Measurements from ENCODE around the gene PEAK1. TPM values are rescaled to one million over a fixed set of nuclear protein-coding genes. Genes with fewer than 3 reads are reported as not detected.

PEAK1 gene
- total and polyA plus RNA-seq, 2 experiments from 2014 or later, result 7.8 to 34.1 TPM

GRCh38 chr15:77255385-77255784 is 164.5 kb downstream of the PEAK1 start:
- Histone ChIP-seq H3K36me3 (ENCODE audit: insufficient read depth) (no peaks in the 10 kb centered on the region; the same call in 1 of the 2 replicates), H3K9me2 (ENCODE audit: insufficient read depth) (no peaks in the 10 kb centered on the region), H3K27me3 (ENCODE audit: insufficient read depth) (no peaks in the 10 kb centered on the region), H3K4me2 (no peak overlapping the region), H2AFZ (no peak overlapping the region), H3K4me1 (ENCODE audit: insufficient read depth) (no peaks in the 10 kb centered on the region), H3K27ac (ENCODE audit: low read depth) (no peak overlapping the region), H4K20me1 (replicated peaks; ENCODE audit: insufficient read depth) (no peaks in the 10 kb centered on the region), H3F3A (replicated peaks; ENCODE audit: low read depth) (no peaks in the 10 kb centered on the region), H3K79me2 (replicated peaks; ENCODE audit: insufficient read depth) (no peaks in the 10 kb centered on the region; the same call in 1 of the 2 replicates), H3K4me3 (no peak overlapping the region)
- no peak overlapping the region for H3K4me3 Mint-ChIP-seq
- TF ChIP-seq POLR2AphosphoS5 (IDR thresholded peaks at IDR 0.05; ENCODE audit: low read depth), result no peak
- no peak for TF ChIP-seq NANOG (IDR thresholded peaks at IDR 0.05; ENCODE audit: borderline replicate concordance)
- no peak for TF ChIP-seq CTCF (conservative IDR thresholded peaks at IDR 0.05; ENCODE audit: low read depth in 2 of 2)
- no peak for TF ChIP-seq ZNF114 (CRISPR knock-in tag; IDR thresholded peaks at IDR 0.05)
- no peak for TF ChIP-seq STAT1 (IDR thresholded peaks at IDR 0.05; ENCODE audit: unreplicated experiment)
- no peak for TF ChIP-seq EZH2 (IDR thresholded peaks at IDR 0.05; ENCODE audit: low read depth, unreplicated experiment)
- no peak for TF ChIP-seq ETS1 (IDR thresholded peaks at IDR 0.05)
- TF ChIP-seq EZH2phosphoT487 (IDR thresholded peaks at IDR 0.05; ENCODE audit: unreplicated experiment), result no peak
- TF ChIP-seq REST (IDR thresholded peaks at IDR 0.05; ENCODE audit: unreplicated experiment), result no peak
- no peak for TF ChIP-seq ZNF462 (CRISPR knock-in tag; IDR thresholded peaks at IDR 0.05)
- no peak for TF ChIP-seq CREB1 (CRISPR knock-in tag; IDR thresholded peaks at IDR 0.05; ENCODE audit: low read depth)
- no peak for TF ChIP-seq ZNF331 (CRISPR knock-in tag; IDR thresholded peaks at IDR 0.05; ENCODE audit: low read depth)
- TF ChIP-seq JUNB (IDR thresholded peaks at IDR 0.05; ENCODE audit: unreplicated experiment), result no peak
- peaks cover 5% of the 10 kb centered on the region; the same call in 2 of the 3 replicates for H3K4me1 Mint-ChIP-seq
- no peak overlapping the region for H3K27ac Mint-ChIP-seq
- ATAC-seq, result no peak
- no peak for DNase-seq (ENCODE audit: low spot score)
- H3K27me3 Mint-ChIP-seq (ENCODE audit: insufficient read depth, low read depth, poor library complexity), result no peaks in the 10 kb centered on the region
- peaks cover 20% of the 10 kb centered on the region for H3K36me3 Mint-ChIP-seq (ENCODE audit: low read depth)
- peaks cover 12% of the 10 kb centered on the region for H3K9me3 Mint-ChIP-seq
